Heart right ventricle (tissue), 16 donors: ENCODE results near the gene HSPA8. TPM values are rescaled to one million over a fixed set of nuclear protein-coding genes. Genes with fewer than 3 reads are reported as not detected.

Experiments
- ATAC-seq, 8 donors: fragments of 200-7000 bp; cut with Tn5 transposase; one replicate each; pipeline ENCODE4 v1.9.1; 2020; ENCODE audit warnings: mild to moderate bottlenecking in 8 of 8, moderate library complexity in 8 of 8, moderate number of reproducible peaks in 1 of 8
- DNase-seq, 2 donors: peaks; one replicate each; pipeline ENCODE4 v3.0.0-alpha.2; 2020
- H3K27ac ChIP-seq, 10 donors: fragments of 200-600 bp; sonication (generic) in 2 of 10; one replicate each; pipeline versions ENCODE4 v1.5.0 to v1.8.0; 2020 to 2022; ENCODE audit warnings: mild to moderate bottlenecking in 3 of 10
- H3K27me3 ChIP-seq, 7 donors: fragments of 200-600 bp; one replicate each; pipeline ENCODE4 v1.8.0; 2021 to 2022; ENCODE audit warnings: mild to moderate bottlenecking in 2 of 7
- H3K36me3 ChIP-seq, 9 donors: fragments of 200-600 bp; sonication (generic) in 1 of 9; one replicate each; pipeline versions ENCODE4 v1.5.0 to v1.8.0; 2020 to 2022; ENCODE audit warnings: mild to moderate bottlenecking in 2 of 9
- H3K4me1 ChIP-seq, 9 donors: fragments of 200-600 bp; sonication (generic) in 1 of 9; one replicate each; pipeline versions ENCODE4 v1.5.0 to v1.8.0; 2020 to 2022; ENCODE audit warnings: mild to moderate bottlenecking in 4 of 9
- H3K4me3 ChIP-seq, 10 donors: fragments of 200-600 bp; sonication (generic) in 2 of 10; one replicate each; pipeline versions ENCODE4 v1.5.0 to v1.8.0; 2020 to 2022; ENCODE audit warnings: mild to moderate bottlenecking in 7 of 10, moderate library complexity in 2 of 10
- H3K9me3 ChIP-seq, 11 donors: fragments of 200-600 bp in 10 of 11; sonication (generic) in 2 of 11; one replicate each; pipeline versions ENCODE4 v1.5.0 to v1.8.0; 2013 to 2022; ENCODE audit warnings: mild to moderate bottlenecking in 2 of 11, control low read depth in 1 of 11, moderate library complexity in 1 of 11
- CTCF ChIP-seq, 9 donors: fragments of 200-600 bp; sonication (generic) in 2 of 9; IDR thresholded peaks; one replicate each; pipeline versions ENCODE4 v1.5.0 to v1.8.0; 2021 to 2022; ENCODE audit warnings: antibody characterized with exemption in 9 of 9, mild to moderate bottlenecking in 5 of 9, moderate library complexity in 1 of 9
- WGBS, 2 donors: extraction: QIAGEN DNeasy Blood & Tissue Kit; methylation state at CpG; one replicate each; pipeline ENCODE4 v1.1.7; 2013; ENCODE audit warnings: inconsistent platforms in 1 of 2; 5-methylcytosine and 5-hydroxymethylcytosine counted together
- intact Hi-C, 10 donors: fragments of 100-400 bp; cut with DNase I; formaldehyde crosslinking; loops; one replicate each; pipeline versions ENCODE4 v1.11.1 to v1.14.2; 2022
- polyA plus RNA-seq, 2 donors: library from polyadenylated mRNA; stranded (reverse); fragments of 200-250 nt; gene quantifications; one replicate each; pipeline ENCODE4 v1.2.3, GENCODE V29; 2013
- total RNA-seq, 10 donors: library from RNA; stranded (reverse); fragmentation: NEBNext Ultra II Directional in 3 of 10; extraction: Animal tissue kit (Norgen Biotek cat#: 25700) in 3 of 10; gene quantifications; one replicate each; pipeline versions ENCODE4 v1.2.1 to v1.2.4, GENCODE V29; 2021 to 2023
- donor health status: Arrhythmogenic right ventricular cardiomyopathy.
- donor health status: ischemic (EF 13 %, LVEDD 7.1; RV severe dilation, severe dysfunction).
- donor health status: healthy with polysubstance abuse.
- donor health status: DM: no; HTN: yes; CAD: no.
- donor health status: DM: no; HTN: no; CAD: no.
- donor health status: ischemic (EF 25% LVEDD 6.9; RV normal size, moderate dysfunction).
- donor health status: ischemic (EF 25% LVEDD 5.7; RV mildly dilated, moderate dysfunction).
- donor health status: healthy.
- donor health status: DM: yes; HTN: yes; CAD: no.
- donor health status: Ischemic cardiomyopathy.
- donor health status: ischemic (EF 35%, LVEDD 5.7; RV mildly dilated, moderate dysfunction).
- donor health status: nonischemic (EF 11% LVEDD 7.7; RV severe dilation, severe dysfunction).
- donor health status: DM: yes; HTN: yes; CAD: no.
- donor health status: PGD.
- donor health status: ischemic (EF 29% LVEDD 5.4; RV normal size, mild dysfunction).
- donor health status: nonischemic (EF 23%, LVEDD 6.1; RV moderate dilation, normal function).

The HSPA8 gene
- total and polyA plus RNA-seq, 12 donors = 52.9 to 1,440 (median 1,050) TPM

GRCh38 chr11:123020968-123021367, 41.0 kb downstream of the HSPA8 start:
- peaks cover 0 to 25% (median 15%) of the 10 kb centered on the region in 7 donors for H3K27me3 ChIP-seq
- no peak overlapping the region for H3K27ac ChIP-seq
- no peaks in the 10 kb centered on the region for H3K9me3 ChIP-seq
- H3K36me3 ChIP-seq = no peaks in the 10 kb centered on the region
- H3K4me1 ChIP-seq = peaks cover 0 to 8% (median 0%) of the 10 kb centered on the region in 9 donors
- H3K4me3 ChIP-seq = no peak overlapping the region
- DNase-seq (no peak), ATAC-seq (peak in 2 of 8 donors; percentile 35 to 42)
- 35 to 41% methylated on average over 2 of the region's 2 CpGs for WGBS, 2 donors
- TF ChIP-seq CTCF (IDR thresholded peaks at IDR 0.05) = peak in 8 of 9 donors; percentile 8 to 65 (median 51)
- intact Hi-C loops = loop anchor here in 7 of 10 donors (2.0 to 10.0 kb wide), 5 partner anchors 106 to 159 kb away; no protein-coding TSS in a partner anchor

DNA sequence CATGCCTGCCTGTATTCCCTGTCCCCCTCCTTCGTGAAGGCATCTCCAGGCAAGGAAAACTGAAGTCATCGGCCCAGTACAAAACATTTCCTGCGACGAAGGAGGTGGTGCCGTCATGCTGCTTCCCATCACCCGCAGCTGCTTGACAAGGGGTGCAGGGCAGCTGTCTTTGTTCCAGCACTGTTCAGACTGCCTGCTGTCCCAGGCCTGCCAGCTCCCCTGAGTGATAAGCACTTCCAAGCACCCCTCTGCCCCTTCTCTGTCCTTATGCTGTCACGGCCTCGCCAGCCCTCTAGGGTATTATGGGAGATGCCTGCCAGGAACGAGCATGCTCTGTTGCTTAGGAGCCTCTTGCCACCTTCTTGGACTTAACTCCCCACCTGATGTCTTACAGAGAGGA, 43.2 kb downstream of the HSPA8 start:
- 51% methylated on average over 9 of the region's 9 CpGs for WGBS, 2 donors
- intact Hi-C loops = loop anchor here in 3 of 10 donors (2.0 to 10.0 kb wide), 3 partner anchors 101 to 152 kb away; no protein-coding TSS in a partner anchor
- H3K27ac ChIP-seq = no peak overlapping the region
- H3K36me3 ChIP-seq = no peaks in the 10 kb centered on the region
- peaks cover 0 to 8% (median 0%) of the 10 kb centered on the region in 9 donors for H3K4me1 ChIP-seq
- H3K27me3 ChIP-seq = peaks cover 0 to 22% (median 8%) of the 10 kb centered on the region in 7 donors
- no peak for TF ChIP-seq CTCF (IDR thresholded peaks at IDR 0.05)
- no peaks in the 10 kb centered on the region for H3K9me3 ChIP-seq
- ATAC-seq (peak in 7 of 8 donors; percentile 44 to 95 (median 65)), DNase-seq (peak; percentile 14 to 18)
- H3K4me3 ChIP-seq = no peak overlapping the region

GRCh38 chr11:123011510-123011909, 50.4 kb downstream of the HSPA8 start:
- no peaks in the 10 kb centered on the region for H3K4me1 ChIP-seq
- 52 to 57% methylated on average over 4 of the region's 4 CpGs for WGBS, 2 donors
- no peak for TF ChIP-seq CTCF (IDR thresholded peaks at IDR 0.05)
- ATAC-seq (no peak), DNase-seq (no peak)
- H3K36me3 ChIP-seq = no peaks in the 10 kb centered on the region
- H3K4me3 ChIP-seq = no peak overlapping the region
- H3K9me3 ChIP-seq = no peaks in the 10 kb centered on the region
- intact Hi-C loops = loop anchor here in 1 of 10 donors (10.0 kb wide), 1 partner anchor 97 kb away; no protein-coding TSS in a partner anchor
- no peak overlapping the region for H3K27ac ChIP-seq
- peaks cover 0 to 36% (median 14%) of the 10 kb centered on the region in 7 donors for H3K27me3 ChIP-seq

Other genes starting within 250 kb of the HSPA8 start
- 1 to 10 TPM in 1 of 10 donors, under 1 TPM in 1, not detected in 8; 0.15 to 1.8 TPM for gene CRTAM, start 223.6 kb downstream of the HSPA8 start, total RNA-seq
- under 1 TPM in 1 of 2 donors, not detected in 1; 0.06 TPM for gene CRTAM, start 223.6 kb downstream of the HSPA8 start, polyA plus RNA-seq
- gene JHY, start 179.4 kb downstream of the HSPA8 start, total RNA-seq = 1 to 10 TPM in 9 of 10 donors, under 1 TPM in 1; 0.87 to 2.3 (median 1.8) TPM
- 1 to 10 TPM in 1 of 2 donors, under 1 TPM in 1; 0.41 to 1.1 TPM for gene JHY, start 179.4 kb downstream of the HSPA8 start, polyA plus RNA-seq
- not detected for gene BSX, start 80.3 kb downstream of the HSPA8 start, total RNA-seq
- gene BSX, start 80.3 kb downstream of the HSPA8 start, polyA plus RNA-seq = not detected
- 10 to 100 TPM in 2 of 10 donors, 1 to 10 TPM in 8; 1.9 to 16.9 (median 5.2) TPM for gene CLMP, start 133.1 kb upstream of the HSPA8 start, total RNA-seq
- 1 to 10 TPM; 4.1 to 8.8 TPM for gene CLMP, start 133.1 kb upstream of the HSPA8 start, polyA plus RNA-seq